T-helper 2 cell treated with Interferon-gamma antibody and Interleukin-4, amounts not matched to agents 5 μg/mL and 100 μg/mL, for 36 hours (primary cell): ENCODE results near the gene TTLL10.
A peak's percentile ranks its signal among the peaks of the same experiment; 100 is the strongest.
"Not testable (repeated sequence)": the region's sequence is repeated elsewhere in the genome, so short reads cannot be mapped to it uniquely, and the experiment has no call there.

Experiments
- DNase-seq: peaks from one replicate; pipeline ENCODE4 v3.0.0; 2021; ENCODE audit warnings: low spot score
- H3K27ac Mint-ChIP-seq: one replicate; pipeline ENCODE4 v1.8.0; 2021; ENCODE audit warnings: mild to moderate bottlenecking, mixed read lengths
- H3K27me3 Mint-ChIP-seq: one replicate; pipeline ENCODE4 v1.8.0; 2021; ENCODE audit warnings: low read depth, mixed read lengths
- H3K36me3 Mint-ChIP-seq: one replicate; pipeline ENCODE4 v1.8.0; 2021; ENCODE audit warnings: low read depth, mixed read lengths
- H3K4me1 Mint-ChIP-seq: one replicate; pipeline ENCODE4 v1.8.0; 2021; ENCODE audit warnings: low read depth, mixed read lengths
- H3K4me3 Mint-ChIP-seq: one replicate; pipeline ENCODE4 v1.8.0; 2022; ENCODE audit warnings: mild to moderate bottlenecking, moderate library complexity, mixed read lengths
- H3K9me3 Mint-ChIP-seq: one replicate; pipeline ENCODE4 v1.8.0; 2021; ENCODE audit warnings: mixed read lengths

The TTLL10 gene

GRCh38 chr1:1194723-1195122 lies 21.0 kb downstream of the TTLL10 start:
- no peak for DNase-seq
- Mint-ChIP-seq H3K4me3 (no peak overlapping the region), H3K36me3 (peaks cover 5% of the 10 kb centered on the region), H3K9me3 (peaks cover 21% of the 10 kb centered on the region), H3K4me1 (no peaks in the 10 kb centered on the region), H3K27ac (no peak overlapping the region), H3K27me3 (peaks cover 12% of the 10 kb centered on the region)

GRCh38 chr1:1195726-1196125 lies 22.0 kb downstream of the TTLL10 start:
- H3K4me1 Mint-ChIP-seq, H3K4me3 Mint-ChIP-seq, H3K36me3 Mint-ChIP-seq, H3K27me3 Mint-ChIP-seq, DNase-seq, H3K27ac Mint-ChIP-seq: not testable (repeated sequence)
- H3K9me3 Mint-ChIP-seq: peaks cover 21% of the 10 kb centered on the region

GRCh38 chr1:1196431-1197187 lies 22.9 kb downstream of the TTLL10 start:
- Mint-ChIP-seq H3K9me3 (peaks cover 21% of the 10 kb centered on the region), H3K4me1 (peaks cover 3% of the 10 kb centered on the region), H3K36me3 (peaks cover 5% of the 10 kb centered on the region), H3K4me3 (no peak overlapping the region), H3K27ac (no peak overlapping the region), H3K27me3 (peaks cover 9% of the 10 kb centered on the region)
- DNase-seq: no peak

- Mint-ChIP-seq H3K9me3 (peaks cover 15% of the 10 kb centered on the region), H3K27me3 (peaks cover 9% of the 10 kb centered on the region), H3K4me3 (no peak overlapping the region), H3K27ac (no peak overlapping the region), H3K4me1 (peaks cover 3% of the 10 kb centered on the region), H3K36me3 (peaks cover 2% of the 10 kb centered on the region)
- DNase-seq: no peak
Observed at GRCh38 chr1:1197188-1197500, 23.5 kb downstream of the TTLL10 start.

GRCh38 chr1:1197551-1198422 lies 24.1 kb downstream of the TTLL10 start:
- Mint-ChIP-seq H3K27ac (no peak overlapping the region), H3K27me3 (peaks cover 9% of the 10 kb centered on the region), H3K4me3 (no peak overlapping the region), H3K4me1 (peaks cover 3% of the 10 kb centered on the region), H3K9me3 (peaks cover 14% of the 10 kb centered on the region), H3K36me3 (peaks cover 2% of the 10 kb centered on the region)
- DNase-seq: no peak

GRCh38 chr1:1198423-1199140 lies 24.9 kb downstream of the TTLL10 start:
- no peak overlapping the region for H3K27ac Mint-ChIP-seq
- peaks cover 2% of the 10 kb centered on the region for H3K36me3 Mint-ChIP-seq
- peaks cover 3% of the 10 kb centered on the region for H3K4me1 Mint-ChIP-seq

GRCh38 chr1:1199141-1199960 lies 25.7 kb downstream of the TTLL10 start:
- H3K4me1 Mint-ChIP-seq: peaks cover 3% of the 10 kb centered on the region
- H3K4me3 Mint-ChIP-seq: peak overlapping the region; percentile 36
- H3K27me3 Mint-ChIP-seq: peaks cover 9% of the 10 kb centered on the region
- peaks cover 2% of the 10 kb centered on the region for H3K36me3 Mint-ChIP-seq
- peak overlapping the region; percentile 15 for H3K27ac Mint-ChIP-seq
- DNase-seq: no peak
- peaks cover 11% of the 10 kb centered on the region for H3K9me3 Mint-ChIP-seq

More at GRCh38 chr1:1198423-1199140, 24.9 kb downstream of the TTLL10 start:
- DNase-seq: no peak
- no peak overlapping the region for H3K4me3 Mint-ChIP-seq
- peaks cover 9% of the 10 kb centered on the region for H3K27me3 Mint-ChIP-seq
- H3K9me3 Mint-ChIP-seq: peaks cover 14% of the 10 kb centered on the region

GRCh38 chr1:1199961-1200875 lies 26.5 kb downstream of the TTLL10 start:
- Mint-ChIP-seq H3K27ac (peak overlapping the region; percentile 69), H3K4me1 (peaks cover 3% of the 10 kb centered on the region), H3K36me3 (peaks cover under 1% of the 10 kb centered on the region), H3K4me3 (peak overlapping the region; percentile 36), H3K9me3 (peaks cover 2% of the 10 kb centered on the region), H3K27me3 (peaks cover under 1% of the 10 kb centered on the region)
- DNase-seq: no peak

- no peaks in the 10 kb centered on the region for H3K9me3 Mint-ChIP-seq
- peaks cover 3% of the 10 kb centered on the region for H3K4me1 Mint-ChIP-seq
- no peaks in the 10 kb centered on the region for H3K36me3 Mint-ChIP-seq
- peak; percentile 93 for DNase-seq
- peak overlapping the region; percentile 36 for H3K4me3 Mint-ChIP-seq
- no peaks in the 10 kb centered on the region for H3K27me3 Mint-ChIP-seq
- peak overlapping the region; percentile 69 for H3K27ac Mint-ChIP-seq
Observed at GRCh38 chr1:1200876-1201810, 27.5 kb downstream of the TTLL10 start.

GRCh38 chr1:1202831-1203560 lies 29.3 kb downstream of the TTLL10 start:
- Mint-ChIP-seq H3K9me3 (no peaks in the 10 kb centered on the region), H3K4me1 (peaks cover 5% of the 10 kb centered on the region), H3K36me3 (no peaks in the 10 kb centered on the region), H3K27ac (no peak overlapping the region), H3K4me3 (no peak overlapping the region), H3K27me3 (no peaks in the 10 kb centered on the region)
- no peak for DNase-seq

- Mint-ChIP-seq H3K27me3 (no peaks in the 10 kb centered on the region), H3K4me3 (no peak overlapping the region)
- DNase-seq: no peak
Observed at GRCh38 chr1:1203561-1204424, 30.1 kb downstream of the TTLL10 start.

More at GRCh38 chr1:1203561-1204424, 30.1 kb downstream of the TTLL10 start:
- H3K36me3 Mint-ChIP-seq: no peaks in the 10 kb centered on the region
- no peaks in the 10 kb centered on the region for H3K9me3 Mint-ChIP-seq
- no peak overlapping the region for H3K27ac Mint-ChIP-seq
- H3K4me1 Mint-ChIP-seq: peaks cover 10% of the 10 kb centered on the region
